Measurements from ENCODE around the gene KRT222. TPM values are rescaled to one million over a fixed set of nuclear protein-coding genes. Genes with fewer than 3 reads are reported as not detected.

Gene KRT222
- total and polyA plus RNA-seq, 8 donors = 0.21 to 0.61 (median 0.38) TPM; not detected in 1

DNA sequence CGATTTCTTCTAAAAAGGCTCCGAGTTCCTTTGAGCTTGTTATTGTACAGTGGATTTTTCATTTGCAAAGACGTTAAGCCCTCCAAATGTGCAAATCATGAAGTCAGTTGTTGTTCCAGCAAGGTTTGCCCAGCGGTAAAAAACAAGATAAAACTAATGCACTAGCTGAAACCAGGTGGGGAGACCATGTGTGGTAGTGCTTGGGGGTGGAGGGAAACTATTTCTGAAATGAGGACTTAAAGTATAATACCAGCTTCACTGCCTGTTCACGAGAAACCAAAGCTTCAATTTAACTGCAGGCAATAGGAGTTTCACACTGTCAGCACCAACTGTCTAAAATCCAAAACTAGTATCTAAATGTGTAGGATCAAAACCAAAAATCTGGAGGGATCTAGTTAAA is 39.7 kb downstream of the KRT222 start:
- intact Hi-C loops (cut with DNase I) = no loop called here
- ATAC-seq = no peak
- H3K4me1 ChIP-seq = peaks cover 0 to 2% of the 10 kb centered on the region in 2 donors
- no peak for DNase-seq
- no peaks in the 10 kb centered on the region for H3K27me3 ChIP-seq
- TF ChIP-seq, protein P1, sequence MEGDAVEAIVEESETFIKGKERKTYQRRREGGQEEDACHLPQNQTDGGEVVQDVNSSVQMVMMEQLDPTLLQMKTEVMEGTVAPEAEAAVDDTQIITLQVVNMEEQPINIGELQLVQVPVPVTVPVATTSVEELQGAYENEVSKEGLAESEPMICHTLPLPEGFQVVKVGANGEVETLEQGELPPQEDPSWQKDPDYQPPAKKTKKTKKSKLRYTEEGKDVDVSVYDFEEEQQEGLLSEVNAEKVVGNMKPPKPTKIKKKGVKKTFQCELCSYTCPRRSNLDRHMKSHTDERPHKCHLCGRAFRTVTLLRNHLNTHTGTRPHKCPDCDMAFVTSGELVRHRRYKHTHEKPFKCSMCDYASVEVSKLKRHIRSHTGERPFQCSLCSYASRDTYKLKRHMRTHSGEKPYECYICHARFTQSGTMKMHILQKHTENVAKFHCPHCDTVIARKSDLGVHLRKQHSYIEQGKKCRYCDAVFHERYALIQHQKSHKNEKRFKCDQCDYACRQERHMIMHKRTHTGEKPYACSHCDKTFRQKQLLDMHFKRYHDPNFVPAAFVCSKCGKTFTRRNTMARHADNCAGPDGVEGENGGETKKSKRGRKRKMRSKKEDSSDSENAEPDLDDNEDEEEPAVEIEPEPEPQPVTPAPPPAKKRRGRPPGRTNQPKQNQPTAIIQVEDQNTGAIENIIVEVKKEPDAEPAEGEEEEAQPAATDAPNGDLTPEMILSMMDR (IDR thresholded peaks at IDR 0.05) = no peak
- no peak overlapping the region for H3K4me3 ChIP-seq
- no peak overlapping the region for H3K27ac ChIP-seq
- H3K36me3 ChIP-seq = peaks cover 0 to 36% of the 10 kb centered on the region in 2 donors
- no peaks in the 10 kb centered on the region for H3K9me3 ChIP-seq

DNA sequence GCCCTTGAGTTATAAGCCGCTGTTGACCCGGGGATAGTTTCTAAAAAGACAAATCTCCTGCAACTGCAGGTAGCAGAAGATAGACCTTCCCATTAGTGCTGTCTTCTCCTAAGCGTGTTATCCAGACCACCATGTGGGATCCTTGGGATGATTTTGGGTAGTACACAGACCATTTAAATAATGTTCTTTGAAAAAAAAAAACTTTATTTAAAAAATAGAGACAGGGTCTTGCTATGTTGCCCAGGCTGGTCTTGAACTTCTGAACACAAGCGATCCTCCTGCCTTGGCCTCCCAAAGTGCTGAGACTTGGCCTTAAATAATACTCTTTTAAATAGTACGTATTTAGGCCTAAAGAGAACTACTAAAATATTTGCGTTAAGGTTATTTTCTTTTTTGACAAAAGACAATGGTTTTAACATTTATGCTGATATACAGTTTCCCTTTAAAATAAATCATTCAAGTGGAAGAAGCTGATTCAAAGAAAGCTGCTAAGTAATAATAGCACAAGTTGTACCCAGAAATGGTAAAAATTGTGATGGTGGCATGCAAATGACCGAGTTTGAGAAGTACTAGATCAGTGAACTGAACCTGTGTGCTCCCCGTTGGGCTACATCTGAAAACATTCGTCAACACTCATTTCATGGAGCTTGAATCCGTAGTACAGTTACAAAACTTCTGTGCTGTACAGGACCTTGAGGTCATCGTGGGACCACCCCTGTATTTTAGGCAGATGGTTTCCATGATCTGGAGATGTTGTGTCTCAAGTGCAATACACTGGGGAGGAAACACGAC is 41.4 kb downstream of the KRT222 start:
- DNase-seq (no peak), ATAC-seq (no peak)
- Histone ChIP-seq H3K27me3 (no peaks in the 10 kb centered on the region), H3K36me3 (peaks cover 0 to 19% of the 10 kb centered on the region in 2 donors), H3K9me3 (no peaks in the 10 kb centered on the region), H3K4me1 (peaks cover 5 to 11% of the 10 kb centered on the region in 2 donors), H3K4me3 (no peak overlapping the region), H3K27ac (no peak overlapping the region)
- TF ChIP-seq, protein P1 (IDR thresholded peaks at IDR 0.05) = no peak
- intact Hi-C loops (cut with DNase I) = no loop called here

DNA sequence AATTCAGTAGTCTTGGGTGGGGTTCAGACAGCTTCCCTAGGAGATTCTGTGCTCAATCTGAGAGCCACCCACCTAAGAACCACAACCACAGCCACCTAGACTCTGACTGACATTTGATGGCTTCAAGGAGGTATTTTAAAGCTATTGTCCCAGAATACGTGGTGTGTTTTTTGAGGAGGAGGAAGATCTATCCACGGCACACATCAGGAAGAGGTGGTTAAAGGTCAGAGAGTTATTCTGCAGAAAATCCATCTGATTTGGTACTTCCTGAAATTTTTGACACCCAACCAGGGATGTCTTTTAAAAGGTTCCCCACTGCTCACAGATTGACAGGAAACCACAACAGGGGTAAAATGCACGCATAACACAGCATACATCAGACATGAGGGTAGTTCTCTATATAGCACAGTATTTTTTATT is 42.5 kb downstream of the KRT222 start:
- Histone ChIP-seq H3K36me3 (peaks cover 0 to 8% of the 10 kb centered on the region in 2 donors), H3K9me3 (no peaks in the 10 kb centered on the region), H3K27me3 (no peaks in the 10 kb centered on the region), H3K4me3 (no peak overlapping the region), H3K27ac (no peak overlapping the region), H3K4me1 (peaks cover 5 to 16% of the 10 kb centered on the region in 2 donors)
- TF ChIP-seq, protein P1 (IDR thresholded peaks at IDR 0.05) = no peak
- ATAC-seq (no peak), DNase-seq (no peak)
- intact Hi-C loops (cut with DNase I) = no loop called here

DNA sequence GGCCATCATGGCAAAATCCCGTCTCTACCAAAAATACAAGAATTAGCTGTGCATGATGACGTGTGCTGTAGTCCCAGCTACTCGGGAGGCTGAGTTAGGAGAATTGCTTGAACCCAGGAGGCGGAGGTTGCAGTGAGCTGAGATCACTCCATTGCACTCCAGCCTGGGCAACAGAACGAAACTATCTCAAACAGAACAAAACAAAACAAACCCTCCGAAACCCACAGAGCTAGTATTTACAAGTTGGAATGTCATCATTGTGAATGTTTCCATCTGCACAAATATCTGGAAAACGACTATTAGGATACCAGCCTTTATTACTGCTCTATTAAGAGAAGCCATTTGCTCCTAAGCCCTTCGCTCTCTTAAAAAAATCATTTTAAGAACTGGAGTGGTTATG is 43.4 kb downstream of the KRT222 start:
- Histone ChIP-seq H3K4me3 (no peak overlapping the region), H3K27me3 (no peaks in the 10 kb centered on the region), H3K9me3 (no peaks in the 10 kb centered on the region), H3K4me1 (peaks cover 5 to 18% of the 10 kb centered on the region in 2 donors), H3K36me3 (no peaks in the 10 kb centered on the region), H3K27ac (no peak overlapping the region)
- TF ChIP-seq, protein P1 (IDR thresholded peaks at IDR 0.05) = no peak
- ATAC-seq (no peak), DNase-seq (peak in 1 of 4 donors; percentile 26)
- intact Hi-C loops (cut with DNase I) = no loop called here

DNA sequence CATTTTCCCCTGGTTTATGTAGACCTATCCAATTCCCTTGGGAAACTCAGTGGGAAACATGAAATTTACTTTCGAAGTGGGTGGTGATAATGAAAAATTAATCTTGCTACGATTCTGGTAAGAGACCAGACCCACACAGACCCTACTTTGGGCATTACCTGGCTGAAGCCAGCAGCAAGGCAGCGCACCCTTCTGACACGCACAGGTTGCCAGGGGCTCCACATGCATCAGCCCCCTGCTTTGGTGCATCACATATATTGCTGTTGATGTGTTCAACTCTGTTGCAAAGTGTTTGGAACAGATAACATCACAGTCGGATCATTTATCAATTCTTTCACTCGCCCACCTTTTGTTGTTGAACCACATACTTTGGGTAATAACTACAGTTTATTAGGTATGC is 44.0 kb downstream of the KRT222 start:
- DNase-seq = no peak
- Histone ChIP-seq H3K36me3 (no peaks in the 10 kb centered on the region), H3K4me3 (no peak overlapping the region), H3K27me3 (no peaks in the 10 kb centered on the region), H3K4me1 (peaks cover 5 to 18% of the 10 kb centered on the region in 2 donors), H3K9me3 (no peaks in the 10 kb centered on the region), H3K27ac (no peak overlapping the region)
- TF ChIP-seq, protein P1 (IDR thresholded peaks at IDR 0.05) = no peak
- ATAC-seq = no peak
- intact Hi-C loops (cut with DNase I) = no loop called here
